ENCODE results near the gene CD47. TPM values are rescaled to one million over a fixed set of nuclear protein-coding genes. Genes with fewer than 3 reads are reported as not detected.

CD47 gene
- total RNA-seq, 2 experiments from 2014 or later: 88.7 to 91.6 TPM

- POLR2A ChIA-PET: interaction anchor here (0.6 to 4.6 kb wide), 10 partner anchors 11 to 459 kb away, joined by 3 to 43 read pairs (median 4); no protein-coding TSS in a partner anchor
- peak; percentile 10 for ATAC-seq
- DNase-seq: no peak
- Mint-ChIP-seq H3K36me3 (ENCODE audit: low read depth) (peaks cover 94% of the 10 kb centered on the region), H3K4me1 (ENCODE audit: low read depth) (peaks cover 83% of the 10 kb centered on the region), H3K27ac (peak overlapping the region; percentile 87), H3K9me3 (peaks cover 1% of the 10 kb centered on the region), H3K27me3 (no peaks in the 10 kb centered on the region), H3K4me3 (peak overlapping the region; percentile 43)
- CTCF ChIA-PET: interaction anchor here (1.2 to 2.0 kb wide), 3 partner anchors 19 to 344 kb away, joined by 3 to 9 read pairs (median 5); no protein-coding TSS in a partner anchor
- intact Hi-C loops (cut with micrococcal nuclease): no loop called here
- TF ChIP-seq CTCF (IDR thresholded peaks at IDR 0.05): no peak
Observed at GRCh38 chr3:108133858-108134554, 43.2 kb upstream of the CD47 start.

- TF ChIP-seq CTCF (IDR thresholded peaks at IDR 0.05): no peak
- Mint-ChIP-seq H3K9me3 (peaks cover 7% of the 10 kb centered on the region), H3K27me3 (no peaks in the 10 kb centered on the region), H3K27ac (peak overlapping the region; percentile 87), H3K4me3 (peak overlapping the region; percentile 34), H3K36me3 (ENCODE audit: low read depth) (peaks cover 94% of the 10 kb centered on the region), H3K4me1 (ENCODE audit: low read depth) (peaks cover 92% of the 10 kb centered on the region)
- CTCF ChIA-PET: interaction anchor here (1.2 to 2.0 kb wide), 3 partner anchors 20 to 345 kb away, joined by 3 to 9 read pairs (median 5); no protein-coding TSS in a partner anchor
- intact Hi-C loops (cut with micrococcal nuclease): no loop called here
- POLR2A ChIA-PET: interaction anchor here (0.6 to 4.6 kb wide), 8 partner anchors 10 to 460 kb away, joined by 3 to 43 read pairs (median 3); no protein-coding TSS in a partner anchor
- DNase-seq (no peak), ATAC-seq (no peak)
Observed at GRCh38 chr3:108133048-108133369, 42.2 kb upstream of the CD47 start.

DNA sequence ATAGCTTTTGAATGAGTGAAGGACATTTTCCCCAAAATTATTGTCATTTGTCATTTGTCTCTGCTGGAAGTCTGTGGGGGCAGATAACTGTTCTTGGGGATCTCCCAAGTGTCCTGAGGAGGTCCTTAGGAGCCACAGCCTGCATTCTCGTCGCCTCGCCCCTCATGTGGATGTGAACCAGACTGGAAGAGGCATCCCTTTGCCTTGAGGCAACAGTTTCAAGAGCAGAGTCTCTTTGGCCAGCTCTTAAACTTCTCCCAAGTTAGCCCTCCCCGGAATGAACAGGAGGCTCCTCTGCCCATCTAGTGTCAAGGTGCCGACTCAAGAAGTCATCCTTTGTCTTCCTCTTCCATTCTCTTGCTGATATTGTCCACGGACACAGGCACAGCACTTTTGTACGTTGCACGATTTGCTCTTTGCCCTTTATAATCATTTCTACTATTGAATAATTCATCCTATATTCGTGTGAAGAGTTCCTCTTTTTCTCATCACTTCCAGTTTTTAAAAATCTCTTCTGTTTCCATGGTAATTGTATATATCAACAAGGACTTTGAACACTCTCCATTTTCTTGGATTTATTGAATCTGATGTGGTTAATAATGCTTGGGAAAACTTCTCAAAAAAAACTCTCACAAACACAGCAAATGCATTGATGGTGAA lies 40.8 kb upstream of the CD47 start:
- H3K27ac Mint-ChIP-seq: peak overlapping the region; percentile 87
- H3K9me3 Mint-ChIP-seq: peaks cover 11% of the 10 kb centered on the region
- peaks cover 91% of the 10 kb centered on the region for H3K4me1 Mint-ChIP-seq (ENCODE audit: low read depth)
- TF ChIP-seq CTCF (IDR thresholded peaks at IDR 0.05): no peak
- CTCF ChIA-PET: interaction anchor here (0.7 to 1.4 kb wide), 5 partner anchors 14 to 346 kb away, joined by 3 read pairs; no protein-coding TSS in a partner anchor
- POLR2A ChIA-PET: interaction anchor here (0.7 to 4.6 kb wide), 7 partner anchors 14 to 167 kb away, joined by 3 to 43 read pairs (median 5); no protein-coding TSS in a partner anchor
- DNase-seq: no peak
- intact Hi-C loops (cut with micrococcal nuclease): no loop called here
- H3K36me3 Mint-ChIP-seq (ENCODE audit: low read depth): peaks cover 89% of the 10 kb centered on the region
- no peak for ATAC-seq
- no peaks in the 10 kb centered on the region for H3K27me3 Mint-ChIP-seq
- peak overlapping the region; percentile 45 for H3K4me3 Mint-ChIP-seq

GRCh38 chr3:108130701-108131474 lies 40.1 kb upstream of the CD47 start:
- ChIA-PET CTCF (interaction anchor here (0.7 to 1.4 kb wide), 5 partner anchors 15 to 347 kb away, joined by 3 read pairs; no protein-coding TSS in a partner anchor), POLR2A (interaction anchor here (0.8 to 4.6 kb wide), 6 partner anchors 13 to 168 kb away, joined by 3 to 43 read pairs (median 5); no protein-coding TSS in a partner anchor)
- peak overlapping the region; percentile 45 for H3K4me3 Mint-ChIP-seq
- H3K27me3 Mint-ChIP-seq: no peaks in the 10 kb centered on the region
- ATAC-seq: peak; percentile 34
- intact Hi-C loops (cut with micrococcal nuclease): no loop called here
- peak overlapping the region; percentile 87 for H3K27ac Mint-ChIP-seq
- no peak for DNase-seq
- no peak for TF ChIP-seq CTCF (IDR thresholded peaks at IDR 0.05)
- H3K36me3 Mint-ChIP-seq (ENCODE audit: low read depth): peaks cover 87% of the 10 kb centered on the region
- H3K4me1 Mint-ChIP-seq (ENCODE audit: low read depth): peaks cover 87% of the 10 kb centered on the region
- H3K9me3 Mint-ChIP-seq: peaks cover 10% of the 10 kb centered on the region

Measured in activated CD8-positive, alpha-beta T cell treated with anti-CD3 and anti-CD28 coated beads for 36 hours (primary cell).